ENCODE results near the gene SUCLG1.

- TF ChIP-seq, protein P1, sequence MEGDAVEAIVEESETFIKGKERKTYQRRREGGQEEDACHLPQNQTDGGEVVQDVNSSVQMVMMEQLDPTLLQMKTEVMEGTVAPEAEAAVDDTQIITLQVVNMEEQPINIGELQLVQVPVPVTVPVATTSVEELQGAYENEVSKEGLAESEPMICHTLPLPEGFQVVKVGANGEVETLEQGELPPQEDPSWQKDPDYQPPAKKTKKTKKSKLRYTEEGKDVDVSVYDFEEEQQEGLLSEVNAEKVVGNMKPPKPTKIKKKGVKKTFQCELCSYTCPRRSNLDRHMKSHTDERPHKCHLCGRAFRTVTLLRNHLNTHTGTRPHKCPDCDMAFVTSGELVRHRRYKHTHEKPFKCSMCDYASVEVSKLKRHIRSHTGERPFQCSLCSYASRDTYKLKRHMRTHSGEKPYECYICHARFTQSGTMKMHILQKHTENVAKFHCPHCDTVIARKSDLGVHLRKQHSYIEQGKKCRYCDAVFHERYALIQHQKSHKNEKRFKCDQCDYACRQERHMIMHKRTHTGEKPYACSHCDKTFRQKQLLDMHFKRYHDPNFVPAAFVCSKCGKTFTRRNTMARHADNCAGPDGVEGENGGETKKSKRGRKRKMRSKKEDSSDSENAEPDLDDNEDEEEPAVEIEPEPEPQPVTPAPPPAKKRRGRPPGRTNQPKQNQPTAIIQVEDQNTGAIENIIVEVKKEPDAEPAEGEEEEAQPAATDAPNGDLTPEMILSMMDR (IDR thresholded peaks at IDR 0.05) = no peak
- TF ChIP-seq POLR2A (IDR thresholded peaks at IDR 0.05) = no peak
Measured at GRCh38 chr2:84496386-84496785, 37.3 kb upstream of the SUCLG1 start.

All from esophagus squamous epithelium (tissue), 4 donors.